PFSK-1 (cell line): Measurements from ENCODE around the gene ZNF736.

Experiments
- FOXP2 ChIP-seq: optimal IDR thresholded peaks from 2 replicates; pipeline ENCODE3; 2011; ENCODE audit warnings: borderline replicate concordance, control low read depth, inconsistent platforms; ENCODE audit not compliant: insufficient read depth; ENCODE audit errors: extremely low read length, extremely low read depth
- POLR2AphosphoS5 ChIP-seq: IDR thresholded peaks from 2 replicates; pipeline ENCODE4 v1.6.1; 2012; ENCODE audit warnings: low read depth, mild to moderate bottlenecking, control low read depth, low read length, moderate library complexity

DNA sequence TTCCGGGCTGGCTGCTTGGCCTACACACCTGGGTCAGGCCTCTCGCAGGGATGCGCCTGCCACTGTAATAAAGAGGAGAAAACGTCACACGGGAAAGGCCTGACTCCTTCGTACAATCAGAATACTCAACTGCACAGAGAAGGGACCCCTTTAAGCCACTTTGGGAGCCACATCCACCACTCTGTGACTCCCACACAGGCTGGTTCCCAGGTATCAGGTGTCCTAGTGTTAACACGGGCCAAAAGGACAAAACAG is 5.8 kb upstream of the ZNF736 start:
- no peak for TF ChIP-seq POLR2AphosphoS5
- no peak for TF ChIP-seq FOXP2
